Activated CD4-positive, alpha-beta T cell treated with anti-CD3 and anti-CD28 coated beads, Interleukin-2, amount 50 U/mL, for 16 hours (primary cell): Measurements from ENCODE around the gene CA5A.

Experiments used
- DNase-seq: peaks from one replicate; pipeline ENCODE4 v3.0.0-alpha.2; 2020

CA5A gene

DNA sequence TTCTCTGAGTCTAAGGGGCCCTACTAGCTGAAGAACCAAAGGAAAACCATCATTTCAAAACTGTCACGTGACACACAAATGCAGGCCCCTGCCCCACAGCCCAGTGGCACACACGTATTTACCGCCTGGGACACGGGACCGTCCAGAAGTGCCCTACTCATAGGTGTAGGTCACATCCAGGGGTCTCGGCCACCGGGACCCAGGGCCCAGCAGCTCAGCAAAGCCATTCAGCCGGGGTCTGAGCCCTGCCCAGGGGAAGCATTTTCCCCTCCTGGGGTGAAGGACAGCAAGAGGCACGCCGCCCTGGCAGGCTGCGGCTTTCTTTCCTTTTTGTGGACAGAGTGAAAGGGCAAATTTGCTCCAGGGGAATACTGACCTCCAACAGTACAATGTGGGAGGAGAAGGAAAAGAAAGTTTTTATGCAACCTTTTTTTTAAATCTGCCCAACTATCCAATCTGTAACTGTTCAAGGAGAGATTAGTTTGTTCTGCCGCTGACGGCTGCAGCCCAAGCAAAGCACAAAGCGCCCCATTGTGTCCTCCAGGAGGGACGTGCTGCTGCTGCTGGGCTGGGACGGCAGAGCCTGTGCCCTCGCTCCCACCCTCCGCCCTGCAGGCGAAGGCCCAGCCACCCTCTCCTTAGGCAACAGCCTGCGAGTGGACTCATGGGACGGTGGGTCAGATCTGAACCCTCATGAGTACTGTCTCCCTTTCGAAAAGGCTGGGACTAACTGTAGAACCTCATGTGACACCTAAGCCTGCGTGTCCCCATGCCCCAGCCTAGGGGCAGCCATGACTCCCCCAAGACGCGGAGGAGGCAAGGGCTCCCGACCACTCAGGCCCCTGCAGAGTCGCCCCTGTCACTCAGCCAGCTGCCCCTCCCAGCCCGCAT is 88.3 kb downstream of the CA5A start:
- DNase-seq = no peak

DNA sequence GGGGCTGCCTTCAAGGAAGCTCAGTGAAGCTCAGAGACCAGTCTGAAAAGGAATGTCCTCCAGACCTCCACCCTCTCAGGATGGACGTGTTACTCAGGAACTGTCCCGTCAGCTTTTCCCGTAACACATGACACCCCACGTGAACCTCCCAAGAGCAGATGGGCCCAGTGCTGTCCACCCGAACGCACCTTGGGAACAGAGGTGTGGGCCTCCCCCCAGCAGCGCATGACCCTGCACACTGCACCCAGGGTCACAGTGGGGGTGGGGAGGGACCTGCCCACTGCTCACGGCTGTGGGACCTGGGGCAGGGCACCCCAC is 88.9 kb downstream of the CA5A start:
- DNase-seq = no peak

DNA sequence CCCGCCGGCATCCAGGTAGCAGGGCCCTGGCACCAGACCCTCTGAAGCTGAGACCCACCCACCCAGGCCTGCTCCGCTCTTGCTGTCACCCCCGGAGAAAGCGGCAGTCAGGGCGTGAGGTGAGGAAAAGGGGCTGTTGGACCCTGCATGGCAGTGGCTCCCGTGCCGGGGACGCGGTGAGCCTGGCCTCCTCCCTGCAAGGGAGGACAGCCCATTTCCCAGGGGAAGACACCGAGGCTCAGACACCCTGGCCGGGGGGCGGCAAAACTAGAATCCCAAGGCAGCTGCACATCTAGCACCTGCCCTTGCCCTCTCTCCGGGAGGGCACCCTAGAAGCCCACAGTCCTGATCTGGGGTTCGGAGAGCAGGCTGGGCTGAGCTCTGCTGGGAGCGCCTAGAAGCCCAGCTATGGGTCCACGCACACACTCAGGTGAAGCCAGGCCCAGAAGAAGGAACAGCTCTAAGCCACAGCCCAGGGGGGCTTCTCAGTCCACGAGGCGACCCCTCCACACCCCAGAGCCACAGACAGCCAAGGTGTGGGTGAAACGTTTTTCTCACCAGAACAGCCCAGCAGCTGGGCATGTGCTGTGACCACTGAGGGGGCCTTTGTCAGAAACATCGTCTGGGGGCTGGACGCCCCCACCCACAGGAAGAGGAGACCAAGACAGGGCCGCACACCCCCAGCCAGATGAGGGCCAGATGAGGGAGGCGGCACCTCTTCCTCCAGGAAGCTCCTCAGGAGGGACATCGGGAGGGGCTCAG is 89.4 kb downstream of the CA5A start:
- DNase-seq = no peak

DNA sequence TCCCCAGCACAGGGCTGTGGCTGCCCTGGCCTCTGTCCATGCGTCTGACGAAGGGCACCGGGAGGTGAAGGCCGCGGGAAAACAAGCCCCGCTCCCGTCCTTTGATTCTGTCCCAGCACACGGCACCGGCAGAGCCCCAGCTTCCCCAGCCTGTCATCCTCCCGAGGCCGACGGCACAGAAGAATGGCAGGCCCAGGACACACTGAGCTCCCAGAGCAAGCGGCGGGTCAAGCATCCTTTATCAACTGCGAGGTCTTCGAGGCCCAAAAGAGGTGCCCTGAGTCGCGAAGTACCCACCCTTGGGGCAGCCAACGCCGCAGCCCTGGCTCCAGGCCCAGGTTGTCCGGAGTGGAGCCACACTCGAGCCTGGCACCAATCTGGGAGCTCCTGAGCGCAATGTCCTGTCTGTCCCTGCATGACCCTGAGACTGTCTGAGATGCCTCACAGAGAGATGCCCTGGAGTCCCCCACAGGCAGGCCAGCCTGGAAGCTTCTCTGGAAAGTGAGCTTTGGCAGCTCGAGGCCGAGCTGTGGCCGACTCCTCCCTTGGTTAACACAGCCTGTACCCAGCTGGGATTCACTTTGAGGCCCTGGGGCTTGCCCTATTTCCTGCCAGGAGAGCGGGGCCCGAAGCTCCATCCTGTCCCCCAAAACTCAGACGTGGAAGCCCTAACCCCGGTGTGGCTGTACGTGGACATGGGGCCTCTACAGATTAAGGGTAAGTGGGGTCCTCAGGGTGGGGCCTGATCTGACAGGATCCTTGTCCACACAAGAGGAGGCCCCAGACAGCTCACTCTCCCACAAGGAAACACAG is 90.3 kb downstream of the CA5A start:
- DNase-seq = no peak

DNA sequence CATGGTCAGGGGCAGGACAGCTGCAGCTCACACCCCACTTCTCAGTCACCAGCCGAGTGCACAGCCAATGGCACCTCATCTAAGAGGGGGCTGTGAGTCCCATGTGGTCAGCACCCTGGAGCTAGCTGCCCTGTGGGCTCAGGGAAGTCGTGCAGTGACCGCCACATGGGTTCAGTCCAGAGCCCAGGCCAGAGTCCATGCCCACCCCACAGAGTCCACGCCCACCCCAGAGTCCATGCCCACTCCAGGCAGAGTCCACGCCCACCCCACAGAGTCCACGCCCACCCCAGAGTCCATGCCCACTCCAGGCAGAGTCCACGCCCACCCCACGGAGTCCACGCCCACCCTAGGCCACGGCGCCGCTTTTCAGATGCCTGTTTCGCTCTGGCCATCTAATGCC is 91.1 kb downstream of the CA5A start:
- DNase-seq = no peak

DNA sequence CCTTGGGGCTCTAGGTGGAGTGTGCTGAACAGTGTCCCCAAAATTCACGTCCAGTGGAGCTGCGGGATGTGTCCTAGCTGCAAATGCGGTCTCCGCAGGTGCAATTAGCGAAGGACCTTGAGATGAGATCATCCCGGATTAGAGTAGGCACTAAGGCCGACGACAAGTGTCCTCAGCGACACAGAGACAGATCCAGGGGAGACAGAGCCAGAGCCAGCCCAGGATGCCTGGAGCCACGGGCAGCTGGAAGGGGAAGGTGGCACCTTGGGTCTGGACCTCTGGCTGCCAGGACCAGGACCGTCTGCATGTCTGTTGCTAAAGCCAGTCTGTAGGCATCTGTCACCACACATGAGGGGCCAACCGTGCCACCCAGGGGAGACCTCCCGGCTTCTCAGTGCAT is 91.5 kb downstream of the CA5A start:
- no peak for DNase-seq

DNA sequence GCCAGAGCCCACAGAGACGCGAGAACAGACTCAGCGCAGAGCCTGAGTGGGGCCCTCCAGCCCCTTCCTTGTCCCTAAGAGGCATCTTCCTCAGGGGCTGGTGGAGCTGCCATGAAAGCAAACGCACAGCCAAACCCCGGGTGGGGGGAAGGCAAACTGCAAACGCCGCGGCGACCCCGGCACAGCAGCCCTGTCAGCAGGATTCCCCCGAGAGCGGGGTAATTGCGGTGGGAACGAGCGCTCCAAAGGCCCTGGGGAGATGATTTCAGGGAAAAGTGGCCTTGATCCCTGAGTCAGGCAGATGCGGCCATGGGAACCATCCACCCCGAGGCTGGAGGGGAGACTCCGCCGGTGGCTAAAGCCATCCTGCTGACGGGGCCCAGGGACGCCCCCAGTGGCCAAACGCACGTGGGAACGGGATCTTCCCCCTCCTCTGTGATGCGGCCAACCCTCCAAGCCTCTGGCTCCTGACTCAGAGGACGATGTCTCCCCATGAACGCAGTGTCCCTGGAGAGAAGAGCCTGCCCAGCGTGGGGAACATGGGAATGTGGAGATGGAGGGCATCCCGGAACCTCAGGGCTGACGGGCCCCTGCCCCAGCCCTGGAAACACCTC is 92.1 kb downstream of the CA5A start:
- DNase-seq = no peak

DNA sequence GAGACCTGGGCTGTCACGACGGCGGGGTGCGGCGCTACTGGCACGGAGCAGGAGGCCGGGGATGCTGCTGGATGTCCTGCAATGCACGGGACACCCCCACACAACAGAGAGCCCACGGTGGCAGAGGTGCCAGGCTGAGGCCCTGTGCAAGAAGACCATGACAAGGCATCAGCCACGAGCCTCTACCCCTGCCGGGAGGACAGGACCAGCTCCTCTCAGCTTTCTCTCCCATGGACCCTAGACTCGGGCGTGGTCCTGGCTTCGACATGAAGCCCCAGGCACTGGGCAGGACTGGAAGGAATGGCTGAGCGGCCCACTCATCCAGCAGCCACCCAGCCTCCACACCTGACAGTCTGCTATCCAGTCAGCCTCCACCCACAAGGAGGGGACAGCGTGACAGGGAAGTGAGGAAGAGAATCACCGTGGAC is 92.6 kb downstream of the CA5A start:
- no peak for DNase-seq

DNA sequence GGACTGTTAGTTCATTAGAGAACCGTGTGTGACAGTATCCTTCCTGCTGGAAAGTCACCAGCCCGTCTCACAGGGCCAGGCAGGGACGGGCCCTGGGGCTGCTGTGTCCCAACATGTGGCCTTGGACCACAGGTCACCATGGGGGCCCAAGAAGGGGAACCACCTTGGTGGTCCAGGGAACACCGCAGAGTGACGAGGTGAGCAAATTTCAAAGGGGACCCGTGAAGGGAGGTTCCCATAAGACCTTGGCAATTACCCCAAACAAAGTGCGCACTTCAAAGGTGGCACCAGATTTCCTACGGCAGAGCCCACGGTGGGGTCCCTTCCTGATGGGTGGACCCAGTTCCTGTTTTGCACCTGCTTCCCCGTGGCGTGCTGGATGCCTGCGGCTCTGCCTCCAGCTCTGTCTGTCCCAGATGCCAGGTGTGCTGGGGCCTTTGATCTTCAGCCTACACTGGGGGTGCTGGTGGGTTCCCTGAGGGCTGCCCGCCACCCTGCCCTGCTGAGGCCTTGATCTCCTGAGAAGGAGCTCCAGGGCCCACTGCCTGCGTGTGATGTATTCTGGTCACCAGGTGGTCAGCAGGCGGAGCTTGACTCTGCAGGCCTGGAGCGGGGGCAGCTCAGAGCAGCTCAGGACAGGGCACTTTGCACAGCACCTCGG is 94.0 kb downstream of the CA5A start:
- DNase-seq = no peak

DNA sequence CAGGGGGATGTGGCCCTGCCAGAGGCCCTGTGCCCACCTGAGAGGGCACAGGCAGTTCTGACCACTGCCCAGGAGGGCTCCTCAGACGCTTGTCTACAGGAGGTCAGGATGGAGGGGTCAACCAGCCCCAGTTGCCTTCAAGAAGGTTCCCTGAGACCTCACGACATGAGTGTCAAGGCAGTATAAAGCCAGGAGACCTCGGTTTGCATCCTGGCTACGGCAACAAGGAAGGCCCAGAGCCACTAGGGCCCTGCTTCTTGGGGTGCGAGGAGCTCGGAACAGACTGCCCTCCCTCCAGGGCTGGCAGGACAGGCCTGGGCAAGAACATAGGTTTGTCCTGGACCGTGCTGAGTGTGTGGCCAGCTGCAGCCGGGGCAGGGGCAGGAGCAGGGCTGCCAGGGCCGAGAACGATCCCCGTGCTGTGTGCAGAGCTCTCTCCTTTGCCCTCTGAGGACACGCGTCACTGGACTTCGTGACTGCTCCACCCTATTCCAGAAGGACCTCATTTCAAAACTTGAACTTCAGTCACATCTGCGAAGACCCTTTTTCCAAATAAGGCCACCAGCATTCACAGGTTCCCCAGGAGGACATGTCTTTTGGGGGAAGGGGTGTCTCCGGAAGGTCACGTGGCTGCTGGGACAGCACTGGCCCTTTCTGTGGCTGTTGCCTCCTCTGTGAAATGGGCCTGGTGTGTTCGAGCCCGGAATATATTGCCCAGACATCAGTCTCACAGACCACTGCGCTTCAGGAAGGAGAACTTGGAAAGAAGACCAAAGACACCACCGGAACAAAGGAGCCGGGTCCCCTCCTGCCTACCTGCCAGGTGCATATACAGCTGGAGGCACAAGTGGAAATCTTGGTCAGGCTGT is 94.8 kb downstream of the CA5A start:
- DNase-seq = no peak

DNA sequence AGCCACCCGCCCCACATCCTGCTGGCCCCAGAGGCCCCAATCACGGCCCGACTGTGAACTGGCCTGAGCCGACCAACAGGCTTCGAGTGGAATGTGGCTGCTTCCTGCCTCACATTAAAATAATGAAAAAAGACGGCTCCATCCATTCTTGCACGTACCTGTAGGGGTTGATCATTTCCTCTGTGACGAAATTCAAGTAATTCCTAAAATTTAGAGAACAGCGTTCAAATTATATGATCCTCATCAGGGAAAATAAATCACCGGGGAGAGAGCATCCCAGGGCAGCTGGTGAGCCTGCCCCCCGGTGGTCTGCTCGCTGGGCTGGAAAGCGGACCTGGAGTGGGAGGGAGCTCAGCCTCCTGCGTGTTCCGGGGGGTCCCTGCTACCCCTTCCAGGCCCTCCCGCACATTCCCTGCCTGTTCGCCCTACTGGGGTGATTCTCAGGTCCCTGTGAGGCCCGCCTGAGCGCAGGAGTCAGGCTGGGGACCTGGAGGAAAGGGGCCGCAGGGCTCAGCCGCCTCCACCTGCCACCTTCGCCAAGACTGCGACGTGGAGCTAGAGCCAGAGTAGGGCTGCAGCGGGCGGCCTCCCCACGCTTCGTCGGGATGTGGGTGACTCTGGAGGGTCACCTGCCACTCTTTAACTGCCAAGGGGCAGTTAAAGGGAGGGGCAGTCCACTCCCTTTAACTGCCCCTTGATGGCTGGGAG is 95.9 kb downstream of the CA5A start:
- DNase-seq = no peak

DNA sequence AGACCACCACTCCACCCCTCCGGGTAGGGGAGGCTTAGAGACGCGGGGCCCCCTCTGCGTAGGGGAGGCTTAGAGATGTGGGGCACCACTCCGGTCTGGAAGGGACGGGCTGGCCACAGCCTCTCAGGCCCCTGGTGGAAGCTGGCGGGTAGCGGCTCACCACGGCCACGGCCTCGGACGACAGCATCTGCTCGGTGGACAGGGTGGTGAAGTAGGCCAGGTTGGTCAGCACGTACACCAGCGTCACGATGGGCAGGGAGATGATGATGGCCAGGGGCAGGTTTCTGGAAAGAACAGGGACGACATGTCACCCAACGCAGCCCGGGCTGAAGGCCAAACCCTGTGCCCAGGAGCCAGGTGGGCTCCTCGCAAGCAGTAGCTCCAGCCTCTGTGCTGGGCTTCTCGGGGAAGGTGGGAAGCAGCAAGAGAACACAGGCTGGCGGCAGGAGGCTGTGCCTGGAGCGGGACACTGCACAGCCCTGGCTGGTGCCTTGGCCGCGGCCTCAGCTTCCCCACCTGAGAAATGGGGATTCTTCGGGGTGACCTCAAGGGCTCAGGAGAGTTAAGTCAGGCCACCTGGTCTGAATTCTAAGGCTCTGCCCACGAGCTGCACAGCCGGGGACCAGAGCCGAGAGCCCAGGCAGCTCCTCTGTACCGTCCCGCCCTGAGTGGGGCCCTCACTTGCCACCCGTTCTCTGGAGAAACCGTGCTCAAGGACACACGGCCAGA is 96.6 kb downstream of the CA5A start:
- DNase-seq = no peak

DNA sequence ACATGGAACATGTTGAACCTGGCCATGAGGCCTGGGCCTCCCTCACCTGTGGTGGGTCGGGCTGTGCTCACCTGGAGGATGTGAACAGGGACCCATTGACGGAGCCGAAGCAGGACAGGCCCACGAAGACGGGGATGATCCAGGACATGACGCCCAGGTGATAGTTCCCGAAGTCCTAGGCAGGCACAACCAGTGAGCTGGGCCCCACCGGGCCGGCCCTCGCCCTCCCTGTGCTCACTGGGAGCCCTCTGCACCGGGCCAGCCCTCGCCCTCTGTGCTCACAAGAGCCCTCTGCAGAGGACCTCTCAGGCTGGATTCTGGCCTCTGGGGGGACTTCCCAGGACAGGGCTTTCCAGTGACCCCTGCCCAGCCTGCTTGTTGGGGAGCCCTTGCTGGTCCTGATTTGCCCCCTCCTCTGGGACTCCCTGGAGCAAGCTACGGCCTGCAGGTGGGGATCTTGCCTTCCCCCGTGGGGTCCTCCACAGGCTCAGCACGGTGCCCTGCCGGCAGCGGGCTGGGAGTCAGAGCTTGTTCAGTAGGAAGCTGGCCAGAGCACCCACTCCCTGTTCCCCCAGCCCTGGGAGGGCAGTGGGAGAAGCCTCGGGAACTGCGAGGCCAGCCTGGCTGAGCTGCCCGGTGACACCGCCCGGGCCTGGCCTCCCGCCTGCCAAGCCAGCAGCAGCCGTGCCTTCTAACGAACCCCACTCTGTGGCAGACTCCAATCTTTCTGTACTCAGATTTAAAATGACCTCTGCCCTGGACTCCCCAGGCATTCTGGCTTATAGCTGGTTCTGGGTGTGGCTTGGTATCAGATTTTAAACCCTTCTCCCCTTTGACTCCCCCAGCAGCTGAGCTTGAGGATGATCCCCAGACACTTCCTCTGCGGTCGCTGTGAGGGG is 97.4 kb downstream of the CA5A start:
- DNase-seq = no peak
